Neuronal stem cell (in vitro differentiated cells): Measurements from ENCODE around the gene SORCS1.

ENCODE experiments used
- DNase-seq: peaks from one replicate; pipeline ENCODE4 v3.0.0-alpha.2; 2013; ENCODE audit warnings: low spot score
- H2AFZ ChIP-seq: one replicate; pipeline ENCODE4 v1.6.1; 2013; ENCODE audit warnings: mild to moderate bottlenecking, low read length, inconsistent platforms
- H2AK5ac ChIP-seq: 2 replicates; pipeline ENCODE4 v1.6.1; 2013; ENCODE audit warnings: low read depth, mild to moderate bottlenecking, inconsistent platforms, low read length, moderate library complexity, mixed read lengths
- H2BK120ac ChIP-seq: 2 replicates; pipeline ENCODE4 v1.6.1; 2013; ENCODE audit warnings: low read depth, mild to moderate bottlenecking, inconsistent platforms, low read length, moderate library complexity, mixed read lengths
- H2BK12ac ChIP-seq: one replicate; pipeline ENCODE4 v1.6.1; 2013; ENCODE audit warnings: low read length, inconsistent platforms
- H2BK15ac ChIP-seq: 2 replicates; pipeline ENCODE4 v1.6.1; 2013; ENCODE audit warnings: mild to moderate bottlenecking, low read length, inconsistent platforms, mixed read lengths
- H2BK5ac ChIP-seq: one replicate; pipeline ENCODE4 v1.6.1; 2013; ENCODE audit warnings: inconsistent platforms, mild to moderate bottlenecking, low read length, moderate library complexity
- H3K14ac ChIP-seq: one replicate; pipeline ENCODE4 v1.6.1; 2013; ENCODE audit warnings: low read length, inconsistent platforms
- H3K18ac ChIP-seq: 2 replicates; pipeline ENCODE4 v1.6.1; 2013; ENCODE audit warnings: low read length, inconsistent platforms
- H3K23ac ChIP-seq: 2 replicates; pipeline ENCODE4 v1.6.1; 2013; ENCODE audit warnings: low read depth, mild to moderate bottlenecking, mixed read lengths, low read length, inconsistent platforms; ENCODE audit not compliant: poor library complexity
- H3K27ac ChIP-seq: replicated peaks from 3 replicates; pipeline ENCODE4 v1.5.1; 2013; ENCODE audit warnings: low read length, inconsistent platforms
- H3K27me3 ChIP-seq, 3 experiments: 2 replicates each; pipeline ENCODE4 v1.6.1; 2013; ENCODE audit warnings: low read length in 3 of 3, mild to moderate bottlenecking in 2 of 3, inconsistent platforms in 1 of 3, low read depth in 1 of 3, mixed read lengths in 1 of 3, moderate library complexity in 1 of 3; ENCODE audit not compliant: control insufficient read depth in 3 of 3, insufficient read depth in 3 of 3
- H3K36me3 ChIP-seq, 2 donors: replicated peaks in 1 of 2; 2 replicates each; pipeline ENCODE4 v1.6.1; 2013; ENCODE audit warnings: low read length in 2 of 2; ENCODE audit not compliant: control insufficient read depth in 2 of 2, insufficient read depth in 2 of 2
- H3K4ac ChIP-seq: 2 replicates; pipeline ENCODE4 v1.6.1; 2013; ENCODE audit warnings: inconsistent platforms, mild to moderate bottlenecking, low read length, moderate library complexity
- H3K4me1 ChIP-seq, 2 donors: 1 replicate in 1 of 2; 2 replicates in 1 of 2; pipeline ENCODE4 v1.6.1; 2013; ENCODE audit warnings: low read length in 2 of 2, low read depth in 1 of 2; ENCODE audit not compliant: control insufficient read depth in 2 of 2, insufficient read depth in 1 of 2
- H3K4me2 ChIP-seq: one replicate; pipeline ENCODE4 v1.6.1; 2013; ENCODE audit warnings: mild to moderate bottlenecking, low read length, inconsistent platforms; ENCODE audit not compliant: insufficient read depth, poor library complexity, severe bottlenecking
- H3K4me3 ChIP-seq, 2 donors: 2 replicates each; pipeline ENCODE4 v1.5.1; 2013; ENCODE audit warnings: low read length in 2 of 2, mild to moderate bottlenecking in 2 of 2, inconsistent platforms in 1 of 2, moderate library complexity in 1 of 2
- H3K79me1 ChIP-seq: one replicate; pipeline ENCODE4 v1.6.1; 2013; ENCODE audit warnings: low read depth, mild to moderate bottlenecking, inconsistent platforms, low read length, moderate library complexity
- H3K9ac ChIP-seq: one replicate; pipeline ENCODE4 v1.6.1; 2013; ENCODE audit warnings: mild to moderate bottlenecking, low read depth, low read length, inconsistent platforms; ENCODE audit not compliant: poor library complexity
- H3K9me3 ChIP-seq, 2 donors: replicated peaks in 1 of 2; 2 replicates each; pipeline versions ENCODE3 to v1.6.1; 2013; ENCODE audit warnings: low read length in 2 of 2, mild to moderate bottlenecking in 2 of 2, inconsistent platforms in 1 of 2, low read depth in 1 of 2, mixed read lengths in 1 of 2, moderate library complexity in 1 of 2; ENCODE audit not compliant: control insufficient read depth in 2 of 2, insufficient read depth in 1 of 2
- H4K8ac ChIP-seq: one replicate; pipeline ENCODE4 v1.6.1; 2013; ENCODE audit warnings: low read depth, mild to moderate bottlenecking, inconsistent platforms, low read length, moderate library complexity
- H4K91ac ChIP-seq: one replicate; pipeline ENCODE4 v1.6.1; 2013; ENCODE audit warnings: low read length, low read depth, mild to moderate bottlenecking, inconsistent platforms; ENCODE audit not compliant: poor library complexity
- WGBS, 2 donors: extraction: QIAGEN DNeasy Blood & Tissue Kit; methylation state at CpG; one replicate each; pipeline ENCODE4 v1.1.7; 2013; ENCODE audit warnings: missing lambda C conversion rate in 2 of 2, mixed read lengths in 1 of 2; ENCODE audit not compliant: insufficient read length in 2 of 2, insufficient replicate concordance in 1 of 2; ENCODE audit errors: extremely low coverage in 2 of 2; 5-methylcytosine and 5-hydroxymethylcytosine counted together

Gene SORCS1

GRCh38 chr10:106565546-106565945 lies 599.0 kb downstream of the SORCS1 start:
- H3K9me3 ChIP-seq, result no peaks in the 10 kb centered on the region
- H3K23ac ChIP-seq, result no peak overlapping the region
- H2BK12ac ChIP-seq, result no peak overlapping the region
- H3K18ac ChIP-seq, result no peak overlapping the region
- H3K4me1 ChIP-seq, result no peaks in the 10 kb centered on the region
- no peak overlapping the region for H3K27ac ChIP-seq
- H3K14ac ChIP-seq, result no peak overlapping the region
- H2BK120ac ChIP-seq, result no peak overlapping the region
- H3K4ac ChIP-seq, result no peak overlapping the region
- H3K79me1 ChIP-seq, result no peaks in the 10 kb centered on the region
- H3K4me3 ChIP-seq, result no peak overlapping the region
- H2AK5ac ChIP-seq, result no peak overlapping the region
- H4K8ac ChIP-seq, result no peak overlapping the region
- no peaks in the 10 kb centered on the region for H3K27me3 ChIP-seq
- H2BK15ac ChIP-seq, result no peak overlapping the region
- no peak overlapping the region for H2AFZ ChIP-seq
- H3K36me3 ChIP-seq, result no peaks in the 10 kb centered on the region
- H2BK5ac ChIP-seq, result no peak overlapping the region
- DNase-seq, result no peak
- no peak overlapping the region for H3K9ac ChIP-seq
- H3K4me2 ChIP-seq, result no peak overlapping the region
- no peak overlapping the region for H4K91ac ChIP-seq
- WGBS, 2 donors, result no CpG with 5 or more reads among the region's 3 CpGs

- H3K79me1 ChIP-seq, result no peaks in the 10 kb centered on the region
- no peak overlapping the region for H3K14ac ChIP-seq
- no peak overlapping the region for H3K18ac ChIP-seq
- no peak overlapping the region for H3K27ac ChIP-seq
- no peak overlapping the region for H4K8ac ChIP-seq
- H3K27me3 ChIP-seq, result no peaks in the 10 kb centered on the region
- no peak overlapping the region for H3K4ac ChIP-seq
- H3K36me3 ChIP-seq, result no peaks in the 10 kb centered on the region
- no peak overlapping the region for H3K4me2 ChIP-seq
- H3K4me1 ChIP-seq, result no peaks in the 10 kb centered on the region
- no peak overlapping the region for H4K91ac ChIP-seq
- no peak overlapping the region for H3K9ac ChIP-seq
- no peak overlapping the region for H3K4me3 ChIP-seq
- no peak for DNase-seq
- no peak overlapping the region for H2BK15ac ChIP-seq
- no peaks in the 10 kb centered on the region for H3K9me3 ChIP-seq
- H2AK5ac ChIP-seq, result no peak overlapping the region
- WGBS, 2 donors, result no CpG with 5 or more reads among the region's 3 CpGs
- H2BK12ac ChIP-seq, result no peak overlapping the region
- no peak overlapping the region for H2BK5ac ChIP-seq
- H2AFZ ChIP-seq, result no peak overlapping the region
- no peak overlapping the region for H2BK120ac ChIP-seq
- no peak overlapping the region for H3K23ac ChIP-seq
Observed at GRCh38 chr10:106563384-106563783, 601.1 kb downstream of the SORCS1 start.

GRCh38 chr10:106560925-106561640 lies 603.4 kb downstream of the SORCS1 start:
- WGBS, 2 donors, result no CpG with 5 or more reads among the region's 5 CpGs
- Histone ChIP-seq H3K18ac (no peak overlapping the region), H2AFZ (no peak overlapping the region), H4K91ac (no peak overlapping the region), H3K4me3 (no peak overlapping the region), H3K9me3 (no peaks in the 10 kb centered on the region), H4K8ac (no peak overlapping the region), H3K14ac (no peak overlapping the region), H3K4me1 (no peaks in the 10 kb centered on the region), H3K27me3 (no peaks in the 10 kb centered on the region), H3K4me2 (no peak overlapping the region), H2BK5ac (no peak overlapping the region), H3K27ac (no peak overlapping the region), H2BK12ac (no peak overlapping the region), H3K36me3 (no peaks in the 10 kb centered on the region), H2BK15ac (no peak overlapping the region), H3K23ac (no peak overlapping the region), H2BK120ac (no peak overlapping the region), H2AK5ac (no peak overlapping the region), H3K79me1 (no peaks in the 10 kb centered on the region), H3K4ac (no peak overlapping the region), H3K9ac (no peak overlapping the region)
- DNase-seq, result no peak

- Histone ChIP-seq H3K4me3 (no peak overlapping the region), H3K23ac (no peak overlapping the region), H4K91ac (no peak overlapping the region), H2BK5ac (no peak overlapping the region), H3K4me2 (no peak overlapping the region), H3K4me1 (no peaks in the 10 kb centered on the region), H3K14ac (no peak overlapping the region), H3K4ac (no peak overlapping the region), H3K27me3 (no peaks in the 10 kb centered on the region), H3K36me3 (no peaks in the 10 kb centered on the region), H3K9me3 (no peaks in the 10 kb centered on the region), H3K18ac (no peak overlapping the region), H2AK5ac (no peak overlapping the region), H2BK120ac (no peak overlapping the region), H3K79me1 (no peaks in the 10 kb centered on the region), H4K8ac (no peak overlapping the region), H2AFZ (no peak overlapping the region), H3K27ac (no peak overlapping the region), H2BK12ac (no peak overlapping the region), H3K9ac (no peak overlapping the region), H2BK15ac (no peak overlapping the region)
- WGBS, 2 donors, result no CpG with 5 or more reads among the region's 3 CpGs
- no peak for DNase-seq
Observed at GRCh38 chr10:106559442-106559841, 605.1 kb downstream of the SORCS1 start.
